Fibroblast of lung (primary cell): Measurements from ENCODE around the gene KCMF1. TPM values are rescaled to one million over a fixed set of nuclear protein-coding genes. Genes with fewer than 3 reads are reported as not detected.

ENCODE experiments used
- DNase-seq, 2 donors: peaks; one replicate each; pipeline versions ENCODE4 v3.0.0 to v3.0.0-alpha.2; 2010; ENCODE audit warnings: low read depth in 2 of 2
- H2AFZ ChIP-seq: 2 replicates; pipeline ENCODE4 v1.5.1; 2012; ENCODE audit warnings: low read length, control low read depth, inconsistent platforms
- H3K27ac ChIP-seq: 2 replicates; pipeline ENCODE4 v1.5.1; 2011; ENCODE audit warnings: low read length, control low read depth; ENCODE audit not compliant: insufficient read depth
- H3K27me3 ChIP-seq: 2 replicates; pipeline ENCODE4 v1.5.1; 2011; ENCODE audit warnings: mild to moderate bottlenecking, low read length; ENCODE audit not compliant: control insufficient read depth, insufficient read depth
- H3K36me3 ChIP-seq: 2 replicates; pipeline ENCODE4 v1.5.1; 2011; ENCODE audit warnings: low read length; ENCODE audit not compliant: control insufficient read depth, insufficient read depth
- H3K4me1 ChIP-seq: 2 replicates; pipeline ENCODE4 v1.5.1; 2011; ENCODE audit warnings: low read length; ENCODE audit not compliant: control insufficient read depth, insufficient read depth; ENCODE audit errors: extremely low read depth
- H3K4me2 ChIP-seq: 2 replicates; pipeline ENCODE4 v1.5.1; 2011; ENCODE audit warnings: low read length, control low read depth; ENCODE audit not compliant: insufficient read depth; ENCODE audit errors: extremely low read depth
- H3K4me3 ChIP-seq, 4 experiments: fragments of 200-600 bp in 1 of 4; sonication (generic) in 1 of 4; replicated peaks in 1 of 4; 2 replicates each; pipeline ENCODE4 v1.5.1; 2011 to 2016; ENCODE audit warnings: low read length in 4 of 4, low read depth in 3 of 4, mild to moderate bottlenecking in 3 of 4, control low read depth in 2 of 4, inconsistent platforms in 1 of 4, mixed read lengths in 1 of 4; ENCODE audit not compliant: insufficient read depth in 1 of 4; ENCODE audit errors: control extremely low read depth in 1 of 4
- H3K79me2 ChIP-seq: 2 replicates; pipeline ENCODE4 v1.5.1; 2012; ENCODE audit warnings: mild to moderate bottlenecking, low read length, inconsistent platforms; ENCODE audit not compliant: control insufficient read depth, insufficient read depth
- H3K9ac ChIP-seq: 2 replicates; pipeline ENCODE4 v1.5.1; 2011; ENCODE audit warnings: mild to moderate bottlenecking, low read length, control low read depth; ENCODE audit not compliant: insufficient read depth
- H3K9me3 ChIP-seq: 2 replicates; pipeline ENCODE4 v1.5.1; 2012; ENCODE audit warnings: low read depth, low read length; ENCODE audit not compliant: control insufficient read depth, insufficient read depth
- H4K20me1 ChIP-seq: 2 replicates; pipeline ENCODE4 v1.5.1; 2011; ENCODE audit warnings: low read length; ENCODE audit not compliant: control insufficient read depth, insufficient read depth; ENCODE audit errors: extremely low read depth
- EZH2 ChIP-seq: IDR thresholded peaks from 2 replicates; pipeline ENCODE4 v1.5.1; 2012; ENCODE audit warnings: low read length, control low read depth, mild to moderate bottlenecking; ENCODE audit errors: missing control alignments
- polyA plus RNA-seq, 2 donors: library from polyadenylated mRNA; depleted of rRNA in 1 of 2; stranded (reverse) in 1 of 2; unstranded in 1 of 2; fragments of >200 nt; gene quantifications; 2 replicates each; pipeline ENCODE4 v1.2.1, GENCODE V29; 2011 to 2012; ENCODE audit warnings: missing spikeins in 1 of 2
- total RNA-seq: library from RNA; depleted of rRNA; stranded (reverse); fragments of >200 nt; gene quantifications from 2 replicates; pipeline ENCODE4 v1.2.1, GENCODE V29; 2014
- TF ChIP-seq, protein P1 (sequence below), 2 donors: IDR thresholded peaks in 1 of 2; conservative IDR thresholded peaks in 1 of 2; 1 replicate in 1 of 2; 2 replicates in 1 of 2; pipeline ENCODE4 v1.5.1; 2011 to 2012; ENCODE audit warnings: low read length in 2 of 2, control low read depth in 1 of 2, inconsistent platforms in 1 of 2, low read depth in 1 of 2, mild to moderate bottlenecking in 1 of 2

KCMF1 gene
- total and polyA plus RNA-seq, 2 donors (not counting 1 experiment from before 2014, with no cell fraction given) = 61.8 to 120 TPM

DNA sequence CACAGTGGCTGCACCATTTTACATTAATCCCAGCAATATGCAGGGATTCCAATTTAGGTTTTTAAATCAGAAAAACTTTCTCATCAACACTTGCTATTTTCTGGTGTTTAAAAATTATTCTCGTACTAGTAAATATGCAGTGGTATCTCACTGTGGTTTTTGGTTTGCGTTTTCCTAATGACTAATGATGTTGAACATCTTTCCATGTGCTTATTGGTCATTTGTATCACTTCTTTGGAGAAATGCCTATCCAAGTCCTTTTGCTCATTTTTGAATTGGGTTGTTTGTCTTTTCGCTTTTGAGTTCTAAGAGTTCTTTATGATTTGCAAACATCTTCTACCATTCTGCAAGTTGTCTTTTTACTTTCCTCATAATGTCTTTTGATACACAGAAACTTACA is 100.1 kb downstream of the KCMF1 start:
- Histone ChIP-seq H3K27ac (no peak overlapping the region), H3K9ac (no peak overlapping the region), H2AFZ (no peak overlapping the region), H3K27me3 (peaks cover under 1% of the 10 kb centered on the region), H4K20me1 (no peaks in the 10 kb centered on the region), H3K4me2 (no peak overlapping the region), H3K4me1 (no peaks in the 10 kb centered on the region), H3K9me3 (no peaks in the 10 kb centered on the region), H3K79me2 (no peaks in the 10 kb centered on the region), H3K4me3 (no peak overlapping the region), H3K36me3 (no peaks in the 10 kb centered on the region)
- peak in 1 of 2 donors; percentile 63 for DNase-seq
- no peak for TF ChIP-seq EZH2
- TF ChIP-seq, protein P1, sequence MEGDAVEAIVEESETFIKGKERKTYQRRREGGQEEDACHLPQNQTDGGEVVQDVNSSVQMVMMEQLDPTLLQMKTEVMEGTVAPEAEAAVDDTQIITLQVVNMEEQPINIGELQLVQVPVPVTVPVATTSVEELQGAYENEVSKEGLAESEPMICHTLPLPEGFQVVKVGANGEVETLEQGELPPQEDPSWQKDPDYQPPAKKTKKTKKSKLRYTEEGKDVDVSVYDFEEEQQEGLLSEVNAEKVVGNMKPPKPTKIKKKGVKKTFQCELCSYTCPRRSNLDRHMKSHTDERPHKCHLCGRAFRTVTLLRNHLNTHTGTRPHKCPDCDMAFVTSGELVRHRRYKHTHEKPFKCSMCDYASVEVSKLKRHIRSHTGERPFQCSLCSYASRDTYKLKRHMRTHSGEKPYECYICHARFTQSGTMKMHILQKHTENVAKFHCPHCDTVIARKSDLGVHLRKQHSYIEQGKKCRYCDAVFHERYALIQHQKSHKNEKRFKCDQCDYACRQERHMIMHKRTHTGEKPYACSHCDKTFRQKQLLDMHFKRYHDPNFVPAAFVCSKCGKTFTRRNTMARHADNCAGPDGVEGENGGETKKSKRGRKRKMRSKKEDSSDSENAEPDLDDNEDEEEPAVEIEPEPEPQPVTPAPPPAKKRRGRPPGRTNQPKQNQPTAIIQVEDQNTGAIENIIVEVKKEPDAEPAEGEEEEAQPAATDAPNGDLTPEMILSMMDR (conservative IDR thresholded peaks at IDR 0.05 in 1 of 2, IDR thresholded peaks at IDR 0.05 in 1 of 2; ENCODE audit: low read depth in 1 of 2, low read length in 2 of 2) = no peak

DNA sequence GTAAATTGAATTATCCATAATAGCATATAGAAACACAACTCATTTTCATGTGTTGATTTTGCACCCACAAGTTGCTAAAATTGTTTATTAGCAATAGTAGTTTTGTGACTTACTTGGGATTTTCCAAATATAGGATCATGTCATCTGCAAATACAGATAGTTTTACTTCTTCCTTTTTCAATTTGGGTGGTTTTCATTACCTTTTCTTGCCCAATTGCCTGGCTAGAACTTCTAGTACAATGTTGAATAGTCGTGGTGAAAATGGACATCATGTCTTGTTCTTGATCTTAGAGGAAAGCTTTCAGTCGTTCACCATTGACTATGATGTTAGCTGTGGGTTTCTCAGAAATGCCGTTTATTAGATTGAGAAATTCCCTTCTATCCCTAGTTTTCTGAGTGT is 102.1 kb downstream of the KCMF1 start:
- Histone ChIP-seq H3K4me2 (no peak overlapping the region), H2AFZ (no peak overlapping the region), H3K4me3 (no peak overlapping the region), H3K9ac (no peak overlapping the region), H3K27ac (no peak overlapping the region), H3K9me3 (no peaks in the 10 kb centered on the region), H3K27me3 (no peaks in the 10 kb centered on the region), H3K36me3 (no peaks in the 10 kb centered on the region), H3K79me2 (no peaks in the 10 kb centered on the region), H3K4me1 (no peaks in the 10 kb centered on the region), H4K20me1 (no peaks in the 10 kb centered on the region)
- no peak for DNase-seq
- no peak for TF ChIP-seq EZH2
- TF ChIP-seq, protein P1 (conservative IDR thresholded peaks at IDR 0.05 in 1 of 2, IDR thresholded peaks at IDR 0.05 in 1 of 2; ENCODE audit: low read depth in 1 of 2, low read length in 2 of 2) = no peak

DNA sequence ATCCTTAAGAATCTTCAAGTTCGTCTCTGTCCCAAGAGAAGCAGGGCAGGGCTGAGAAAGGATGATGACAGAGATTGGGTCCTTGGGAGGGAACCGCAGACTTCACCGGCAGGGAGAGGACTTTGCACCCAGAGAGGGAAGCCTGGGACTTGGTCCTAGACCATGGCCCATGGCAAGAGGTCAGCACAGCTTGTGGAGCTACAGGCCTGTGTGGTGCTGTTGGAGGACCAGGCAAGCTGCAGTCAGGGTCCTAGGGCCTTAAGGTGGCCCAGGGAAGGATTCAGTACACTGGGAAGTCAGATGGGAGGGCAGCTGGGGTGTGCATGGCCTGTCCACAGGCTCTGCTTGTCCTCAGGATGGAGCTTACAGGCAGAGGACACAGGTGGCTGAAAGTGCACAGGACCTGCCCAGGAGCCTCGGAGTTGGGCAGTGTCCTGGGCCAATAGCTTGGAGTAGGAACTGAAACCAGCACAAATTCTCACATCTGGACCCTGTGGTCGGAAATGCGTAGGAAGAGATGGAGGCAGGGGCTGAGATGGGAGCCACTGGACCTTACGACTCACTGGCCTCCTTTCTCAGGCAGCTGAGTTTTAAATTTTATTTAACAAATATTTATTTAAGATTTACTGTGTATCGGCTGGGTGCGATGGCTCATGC is 105.8 kb downstream of the KCMF1 start:
- H3K36me3 ChIP-seq = no peaks in the 10 kb centered on the region
- no peaks in the 10 kb centered on the region for H4K20me1 ChIP-seq
- H3K27me3 ChIP-seq = peaks cover 1% of the 10 kb centered on the region
- no peak overlapping the region for H3K4me3 ChIP-seq
- no peak overlapping the region for H3K9ac ChIP-seq
- H2AFZ ChIP-seq = no peak overlapping the region
- DNase-seq = no peak
- no peak overlapping the region for H3K4me2 ChIP-seq
- H3K4me1 ChIP-seq = no peaks in the 10 kb centered on the region
- no peak overlapping the region for H3K27ac ChIP-seq
- H3K9me3 ChIP-seq = no peaks in the 10 kb centered on the region
- no peak for TF ChIP-seq EZH2
- TF ChIP-seq, protein P1 (conservative IDR thresholded peaks at IDR 0.05 in 1 of 2, IDR thresholded peaks at IDR 0.05 in 1 of 2; ENCODE audit: low read depth in 1 of 2, low read length in 2 of 2) = no peak
- H3K79me2 ChIP-seq = no peaks in the 10 kb centered on the region
